Smooth muscle cell (in vitro differentiated cells): Measurements from ENCODE around the gene PACRG. TPM values are rescaled to one million over a fixed set of nuclear protein-coding genes. Genes with fewer than 3 reads are reported as not detected.

ENCODE experiments used
- DNase-seq: peaks from one replicate; lab custom pipeline; 2025; ENCODE audit not compliant: unreplicated experiment; lab: John Stamatoyannopoulos, UW
- H2AFZ ChIP-seq: fragments of 200-600 bp; sonication (generic); 2 replicates; pipeline ENCODE4 v1.6.0; 2016; ENCODE audit warnings: antibody characterized with exemption, low read depth, mild to moderate bottlenecking
- H3F3A ChIP-seq: fragments of 200-600 bp; sonication (generic); 2 replicates; pipeline ENCODE4 v1.6.0; 2017; ENCODE audit warnings: antibody characterized with exemption, low read depth
- H3K27ac ChIP-seq: fragments of 200-600 bp; sonication (generic); 2 replicates; pipeline ENCODE4 v1.5.1; 2016; ENCODE audit warnings: low read depth, mild to moderate bottlenecking
- H3K27me3 ChIP-seq: fragments of 200-600 bp; sonication (generic); 2 replicates; pipeline ENCODE4 v1.6.1; 2016; ENCODE audit warnings: low read depth, mild to moderate bottlenecking
- H3K36me3 ChIP-seq: fragments of 200-600 bp; sonication (generic); 2 replicates; pipeline ENCODE4 v1.5.1; 2016; ENCODE audit warnings: low read depth
- H3K4me1 ChIP-seq: fragments of 200-600 bp; sonication (generic); 2 replicates; pipeline ENCODE4 v1.5.1; 2016; ENCODE audit warnings: low read depth
- H3K4me2 ChIP-seq: fragments of 200-600 bp; sonication (generic); 2 replicates; pipeline ENCODE4 v1.6.0; 2016; ENCODE audit warnings: mild to moderate bottlenecking
- H3K4me3 ChIP-seq: fragments of 200-600 bp; sonication (generic); 2 replicates; pipeline ENCODE4 v1.5.1; 2016; ENCODE audit warnings: mild to moderate bottlenecking
- H3K79me2 ChIP-seq: fragments of 200-600 bp; sonication (generic); 2 replicates; pipeline ENCODE4 v1.6.0; 2016; ENCODE audit warnings: low read depth, mild to moderate bottlenecking
- H3K9ac ChIP-seq: fragments of 200-600 bp; sonication (generic); 2 replicates; pipeline ENCODE4 v1.6.0; 2016; ENCODE audit warnings: low read depth
- H3K9me3 ChIP-seq: fragments of 200-600 bp; sonication (generic); replicated peaks from 2 replicates; pipeline ENCODE4 v1.5.1; 2016; ENCODE audit warnings: low read depth
- H4K20me1 ChIP-seq: fragments of 200-600 bp; sonication (generic); 2 replicates; pipeline ENCODE4 v1.6.0; 2016; ENCODE audit warnings: low read depth
- CTCF ChIP-seq: fragments of 200-600 bp; sonication (generic); IDR thresholded peaks from 2 replicates; pipeline ENCODE4 v1.5.1; 2017; ENCODE audit warnings: borderline replicate concordance, mild to moderate bottlenecking, antibody characterized with exemption; ENCODE audit not compliant: insufficient read depth, poor library complexity, severe bottlenecking
- WGBS: methylation state at CpG from one replicate; pipeline ENCODE4 v1.1.7; 2016; ENCODE audit warnings: low lambda C conversion rate; 5-methylcytosine and 5-hydroxymethylcytosine counted together
- polyA plus RNA-seq: library from polyadenylated mRNA; unstranded; fragments of >200 nt; fragmentation: Nextera tagmentation; extraction: Ambion mirVana; gene quantifications from 2 replicates; pipeline ENCODE4 v1.2.1, GENCODE V29; 2016
- total RNA-seq: library from RNA; depleted of rRNA; stranded (reverse); fragments of >200 nt; gene quantifications from 2 replicates; pipeline ENCODE4 v1.2.3, GENCODE V29; 2014

The PACRG gene
- total and polyA plus RNA-seq, 2 experiments from 2014 or later = not detected

GRCh38 chr6:162940426-162940825 lies 212.7 kb downstream of the PACRG start:
- H3K79me2 ChIP-seq = no peaks in the 10 kb centered on the region
- no peak overlapping the region for H3K4me3 ChIP-seq
- peak overlapping the region; percentile 49 for H2AFZ ChIP-seq
- H3F3A ChIP-seq = no peaks in the 10 kb centered on the region
- no peak for TF ChIP-seq CTCF
- no peak overlapping the region for H3K9ac ChIP-seq
- no peaks in the 10 kb centered on the region for H3K27me3 ChIP-seq
- peaks cover 4% of the 10 kb centered on the region for H3K4me1 ChIP-seq
- H3K9me3 ChIP-seq = peaks cover 3% of the 10 kb centered on the region
- no peak for DNase-seq
- H3K27ac ChIP-seq = peak overlapping the region; percentile 3
- 41% methylated on average over 5 of the region's 5 CpGs for WGBS
- H3K4me2 ChIP-seq = peak overlapping the region; percentile 53
- no peaks in the 10 kb centered on the region for H3K36me3 ChIP-seq
- no peaks in the 10 kb centered on the region for H4K20me1 ChIP-seq

- 90% methylated on average over 8 of the region's 8 CpGs for WGBS
- DNase-seq = no peak
- H3F3A ChIP-seq = no peaks in the 10 kb centered on the region
- no peaks in the 10 kb centered on the region for H3K79me2 ChIP-seq
- H2AFZ ChIP-seq = no peak overlapping the region
- no peaks in the 10 kb centered on the region for H3K9me3 ChIP-seq
- no peaks in the 10 kb centered on the region for H3K36me3 ChIP-seq
- no peak overlapping the region for H3K9ac ChIP-seq
- no peaks in the 10 kb centered on the region for H4K20me1 ChIP-seq
- no peaks in the 10 kb centered on the region for H3K27me3 ChIP-seq
- no peak overlapping the region for H3K4me2 ChIP-seq
- no peak for TF ChIP-seq CTCF
- H3K4me3 ChIP-seq = no peak overlapping the region
- H3K4me1 ChIP-seq = peaks cover 4% of the 10 kb centered on the region
- H3K27ac ChIP-seq = no peak overlapping the region
Measured at GRCh38 chr6:162941128-162941527, 213.4 kb downstream of the PACRG start.

DNA sequence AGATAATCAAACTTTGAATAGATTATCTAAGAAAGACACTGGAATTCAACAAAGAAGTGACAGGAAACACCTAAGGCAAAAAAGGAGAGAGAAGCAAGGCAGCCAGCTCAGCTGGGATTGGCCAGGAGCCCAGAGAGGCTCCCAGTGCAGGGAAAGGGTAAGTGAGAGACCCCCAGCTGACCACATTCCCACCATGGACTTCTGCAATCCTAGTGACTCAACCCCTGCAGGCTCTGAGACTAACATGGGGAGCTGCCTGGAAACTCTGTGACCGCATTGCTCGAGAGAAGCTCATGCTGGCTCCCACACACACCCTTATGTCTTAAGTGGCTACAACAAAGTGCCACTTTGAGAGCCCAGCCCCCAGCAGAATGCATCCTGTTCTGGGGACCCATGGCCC lies 215.1 kb downstream of the PACRG start:
- WGBS = 55% methylated on average over 2 of the region's 2 CpGs
- Histone ChIP-seq H3K27ac (no peak overlapping the region), H3K9ac (no peak overlapping the region), H3F3A (no peaks in the 10 kb centered on the region), H2AFZ (no peak overlapping the region), H3K36me3 (no peaks in the 10 kb centered on the region), H4K20me1 (no peaks in the 10 kb centered on the region), H3K4me1 (peaks cover 4% of the 10 kb centered on the region), H3K9me3 (no peaks in the 10 kb centered on the region), H3K4me3 (no peak overlapping the region), H3K79me2 (no peaks in the 10 kb centered on the region), H3K27me3 (no peaks in the 10 kb centered on the region), H3K4me2 (no peak overlapping the region)
- DNase-seq = no peak
- no peak for TF ChIP-seq CTCF

- no peaks in the 10 kb centered on the region for H3K79me2 ChIP-seq
- DNase-seq = no peak
- no peak overlapping the region for H2AFZ ChIP-seq
- no peak for TF ChIP-seq CTCF
- H3K4me3 ChIP-seq = no peak overlapping the region
- H3K36me3 ChIP-seq = no peaks in the 10 kb centered on the region
- H3K4me2 ChIP-seq = no peak overlapping the region
- H3F3A ChIP-seq = no peaks in the 10 kb centered on the region
- 84% methylated on average over 5 of the region's 5 CpGs for WGBS
- no peaks in the 10 kb centered on the region for H4K20me1 ChIP-seq
- no peak overlapping the region for H3K9ac ChIP-seq
- H3K4me1 ChIP-seq = peaks cover 4% of the 10 kb centered on the region
- H3K27ac ChIP-seq = no peak overlapping the region
- H3K9me3 ChIP-seq = no peaks in the 10 kb centered on the region
- no peaks in the 10 kb centered on the region for H3K27me3 ChIP-seq
Measured at GRCh38 chr6:162943369-162943768, 215.6 kb downstream of the PACRG start.
